Karpas-422 (cell line): ENCODE results near the gene SEMG2. TPM values are rescaled to one million over a fixed set of nuclear protein-coding genes. Genes with fewer than 3 reads are reported as not detected.

Experiments
- DNase-seq: peaks from one replicate; pipeline ENCODE4 v3.0.0-alpha.2; 2015
- H2AFZ ChIP-seq: fragments of 200-600 bp; sonication (generic); 2 replicates; pipeline ENCODE4 v1.6.1; 2014; ENCODE audit warnings: antibody characterized with exemption, low read length, mixed read lengths
- H3K27ac ChIP-seq: fragments of 200-600 bp; sonication (generic); 2 replicates; pipeline ENCODE4 v1.5.1; 2014; ENCODE audit warnings: mild to moderate bottlenecking, low read length, moderate library complexity
- H3K27me3 ChIP-seq: fragments of 200-600 bp; sonication (generic); 2 replicates; pipeline ENCODE4 v1.6.1; 2014; ENCODE audit warnings: low read length, mixed read lengths
- H3K36me3 ChIP-seq: fragments of 200-600 bp; sonication (generic); 2 replicates; pipeline ENCODE4 v1.6.1; 2014; ENCODE audit warnings: low read length, mixed read lengths; ENCODE audit not compliant: insufficient read depth
- H3K4me1 ChIP-seq: fragments of 200-600 bp; sonication (generic); 2 replicates; pipeline ENCODE4 v1.6.1; 2014; ENCODE audit warnings: mild to moderate bottlenecking, low read length, mixed read lengths
- H3K4me2 ChIP-seq: fragments of 200-600 bp; sonication (generic); 2 replicates; pipeline ENCODE4 v1.6.1; 2014; ENCODE audit warnings: low read length, low read depth, mild to moderate bottlenecking; ENCODE audit not compliant: poor library complexity, severe bottlenecking
- H3K4me3 ChIP-seq: fragments of 200-600 bp; sonication (generic); 2 replicates; pipeline ENCODE4 v1.5.1; 2014; ENCODE audit warnings: mild to moderate bottlenecking, antibody characterized with exemption, low read length, mixed read lengths
- H3K79me2 ChIP-seq: fragments of 200-600 bp; sonication (generic); 2 replicates; pipeline ENCODE4 v1.6.1; 2014; ENCODE audit warnings: mild to moderate bottlenecking, low read length, mixed read lengths
- H3K9ac ChIP-seq: fragments of 200-600 bp; sonication (generic); 2 replicates; pipeline ENCODE4 v1.6.0; 2014; ENCODE audit warnings: low read length
- H3K9me2 ChIP-seq: fragments of 200-600 bp; sonication (generic), shearing (Covaris generic); replicated peaks from 2 replicates; pipeline ENCODE4 v1.6.0; 2014; ENCODE audit warnings: mild to moderate bottlenecking, low read length, moderate library complexity; ENCODE audit not compliant: insufficient read depth
- H3K9me3 ChIP-seq: fragments of 300-700, 200-600 bp; sonication (generic); 2 replicates; pipeline ENCODE4 v1.6.1; 2014; ENCODE audit warnings: low read length, mixed read lengths
- H4K20me1 ChIP-seq: fragments of 200-600 bp; sonication (generic); 2 replicates; pipeline ENCODE4 v1.6.1; 2014; ENCODE audit warnings: mild to moderate bottlenecking, antibody characterized with exemption, low read length, low read depth; ENCODE audit not compliant: insufficient read depth
- total RNA-seq: library from RNA; depleted of rRNA; stranded (reverse); fragments of >200 nt; shearing (Covaris generic); gene quantifications from 2 replicates; pipeline ENCODE4 v1.2.3, GENCODE V29; 2014; ENCODE audit warnings: low replicate concordance

SEMG2 gene
- total RNA-seq, 1 experiment from 2014 or later = not detected

GRCh38 chr20:45257711-45258110, 36.5 kb downstream of the SEMG2 start:
- Histone ChIP-seq H2AFZ (no peak overlapping the region), H3K36me3 (no peaks in the 10 kb centered on the region), H3K4me3 (no peak overlapping the region), H3K79me2 (no peaks in the 10 kb centered on the region), H3K4me2 (no peak overlapping the region), H3K9me2 (no peaks in the 10 kb centered on the region), H3K27ac (no peak overlapping the region), H3K9me3 (no peaks in the 10 kb centered on the region), H3K27me3 (no peaks in the 10 kb centered on the region), H3K9ac (no peak overlapping the region), H3K4me1 (no peaks in the 10 kb centered on the region), H4K20me1 (no peaks in the 10 kb centered on the region)
- no peak for DNase-seq

DNA sequence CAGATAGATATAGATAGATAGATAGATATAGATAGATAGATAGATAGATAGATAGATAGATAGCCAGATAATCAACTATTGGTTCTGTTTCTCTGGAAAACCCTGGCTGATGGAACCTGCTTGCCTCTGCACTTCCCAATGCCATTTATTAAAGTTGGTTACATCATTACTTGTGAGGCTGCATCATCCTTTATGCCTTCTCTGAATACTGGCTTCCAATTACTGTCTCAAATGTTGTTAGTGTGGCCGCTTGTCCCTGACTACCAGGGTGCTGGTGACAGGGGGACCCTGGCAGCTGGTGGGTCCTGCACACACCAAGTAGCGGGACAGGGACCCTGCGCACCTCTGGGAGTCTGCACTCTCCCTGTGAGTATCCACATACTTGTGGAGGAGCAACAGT, 37.1 kb downstream of the SEMG2 start:
- Histone ChIP-seq H2AFZ (no peak overlapping the region), H3K4me2 (no peak overlapping the region), H3K9ac (no peak overlapping the region), H3K4me3 (no peak overlapping the region), H3K27ac (no peak overlapping the region), H3K4me1 (no peaks in the 10 kb centered on the region), H4K20me1 (no peaks in the 10 kb centered on the region), H3K27me3 (no peaks in the 10 kb centered on the region), H3K9me3 (no peaks in the 10 kb centered on the region), H3K9me2 (no peaks in the 10 kb centered on the region), H3K79me2 (no peaks in the 10 kb centered on the region), H3K36me3 (no peaks in the 10 kb centered on the region)
- no peak for DNase-seq

DNA sequence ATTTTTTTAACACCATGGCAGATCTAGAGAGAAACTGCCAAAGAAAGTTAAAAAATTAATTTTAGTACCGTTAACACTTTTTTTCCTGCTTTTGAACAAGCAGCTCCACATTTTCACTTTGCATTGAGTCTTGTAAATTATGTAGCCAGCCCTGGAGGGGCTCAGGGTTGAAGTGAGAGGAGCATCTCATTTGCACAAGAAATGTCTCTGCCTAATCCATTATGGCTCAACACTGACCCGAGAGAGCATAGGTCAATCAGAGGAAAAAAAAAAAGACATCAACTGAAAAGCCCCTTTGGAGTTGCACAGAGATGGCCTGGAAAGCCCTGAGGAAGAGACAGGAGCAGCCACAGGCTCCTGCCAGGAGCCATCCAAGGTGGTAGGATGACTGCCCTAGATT, 37.5 kb downstream of the SEMG2 start:
- H3K4me2 ChIP-seq = no peak overlapping the region
- H3K9ac ChIP-seq = no peak overlapping the region
- no peaks in the 10 kb centered on the region for H3K9me2 ChIP-seq
- no peaks in the 10 kb centered on the region for H3K36me3 ChIP-seq
- H3K27ac ChIP-seq = no peak overlapping the region
- no peak for DNase-seq
- H3K4me3 ChIP-seq = no peak overlapping the region
- no peaks in the 10 kb centered on the region for H3K27me3 ChIP-seq
- H4K20me1 ChIP-seq = no peaks in the 10 kb centered on the region
- no peaks in the 10 kb centered on the region for H3K4me1 ChIP-seq
- no peak overlapping the region for H2AFZ ChIP-seq
- H3K79me2 ChIP-seq = no peaks in the 10 kb centered on the region
- H3K9me3 ChIP-seq = no peaks in the 10 kb centered on the region

- Histone ChIP-seq H3K9ac (no peak overlapping the region), H3K4me2 (no peak overlapping the region), H3K9me3 (no peaks in the 10 kb centered on the region), H2AFZ (no peak overlapping the region), H4K20me1 (no peaks in the 10 kb centered on the region), H3K4me1 (no peaks in the 10 kb centered on the region), H3K27me3 (no peaks in the 10 kb centered on the region), H3K4me3 (no peak overlapping the region), H3K9me2 (no peaks in the 10 kb centered on the region), H3K36me3 (no peaks in the 10 kb centered on the region), H3K27ac (no peak overlapping the region), H3K79me2 (no peaks in the 10 kb centered on the region)
- no peak for DNase-seq
Observed at GRCh38 chr20:45263556-45264266, 42.5 kb downstream of the SEMG2 start.

GRCh38 chr20:45266977-45267376, 45.8 kb downstream of the SEMG2 start:
- no peak overlapping the region for H3K27ac ChIP-seq
- H4K20me1 ChIP-seq = no peaks in the 10 kb centered on the region
- no peaks in the 10 kb centered on the region for H3K27me3 ChIP-seq
- H3K4me3 ChIP-seq = no peak overlapping the region
- H3K9me2 ChIP-seq = no peaks in the 10 kb centered on the region
- no peaks in the 10 kb centered on the region for H3K4me1 ChIP-seq
- no peak for DNase-seq
- no peak overlapping the region for H3K9ac ChIP-seq
- H2AFZ ChIP-seq = no peak overlapping the region
- no peaks in the 10 kb centered on the region for H3K79me2 ChIP-seq
- H3K36me3 ChIP-seq = no peaks in the 10 kb centered on the region
- no peaks in the 10 kb centered on the region for H3K9me3 ChIP-seq
- H3K4me2 ChIP-seq = no peak overlapping the region

GRCh38 chr20:45268531-45268930, 47.4 kb downstream of the SEMG2 start:
- H3K9ac ChIP-seq = no peak overlapping the region
- H3K4me1 ChIP-seq = no peaks in the 10 kb centered on the region
- H3K36me3 ChIP-seq = no peaks in the 10 kb centered on the region
- no peaks in the 10 kb centered on the region for H3K9me3 ChIP-seq
- no peaks in the 10 kb centered on the region for H3K27me3 ChIP-seq
- no peak overlapping the region for H2AFZ ChIP-seq
- H3K4me2 ChIP-seq = no peak overlapping the region
- no peak overlapping the region for H3K27ac ChIP-seq
- H3K79me2 ChIP-seq = no peaks in the 10 kb centered on the region
- no peak overlapping the region for H3K4me3 ChIP-seq
- H4K20me1 ChIP-seq = no peaks in the 10 kb centered on the region
- H3K9me2 ChIP-seq = no peaks in the 10 kb centered on the region
- no peak for DNase-seq

- no peaks in the 10 kb centered on the region for H3K9me2 ChIP-seq
- no peaks in the 10 kb centered on the region for H3K27me3 ChIP-seq
- H3K4me3 ChIP-seq = no peak overlapping the region
- DNase-seq = no peak
- H3K9me3 ChIP-seq = no peaks in the 10 kb centered on the region
- no peak overlapping the region for H2AFZ ChIP-seq
- H4K20me1 ChIP-seq = no peaks in the 10 kb centered on the region
- H3K4me1 ChIP-seq = no peaks in the 10 kb centered on the region
- H3K9ac ChIP-seq = no peak overlapping the region
- no peak overlapping the region for H3K4me2 ChIP-seq
- H3K27ac ChIP-seq = no peak overlapping the region
- H3K79me2 ChIP-seq = no peaks in the 10 kb centered on the region
- no peaks in the 10 kb centered on the region for H3K36me3 ChIP-seq
Observed at GRCh38 chr20:45269056-45269455, 47.9 kb downstream of the SEMG2 start.

DNA sequence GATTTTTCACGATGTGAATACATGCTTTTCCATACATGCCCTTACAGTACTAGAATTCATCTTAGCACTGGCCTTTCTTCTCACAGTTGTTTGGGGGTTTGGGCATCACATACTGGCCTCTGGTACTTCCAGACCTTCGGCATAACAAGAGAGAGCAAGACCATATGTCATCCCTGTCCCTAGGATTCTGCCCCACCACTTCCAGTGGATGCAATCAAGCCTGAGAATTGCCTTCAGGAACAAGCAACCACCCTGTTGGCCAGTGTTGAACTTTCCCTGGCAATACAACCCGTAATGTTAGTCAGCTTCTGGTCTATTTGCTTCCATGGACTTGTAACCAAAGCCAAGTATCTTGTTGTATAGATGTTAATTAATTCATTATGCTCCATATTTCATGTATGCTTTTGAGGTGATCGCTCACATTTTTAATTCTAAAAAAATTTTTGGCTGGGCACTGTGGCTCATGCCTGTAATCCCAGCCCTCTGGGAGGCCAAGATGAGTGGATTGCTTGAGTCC, 48.6 kb downstream of the SEMG2 start:
- no peaks in the 10 kb centered on the region for H3K9me2 ChIP-seq
- no peak overlapping the region for H3K27ac ChIP-seq
- no peaks in the 10 kb centered on the region for H3K36me3 ChIP-seq
- H2AFZ ChIP-seq = no peak overlapping the region
- H3K27me3 ChIP-seq = no peaks in the 10 kb centered on the region
- no peaks in the 10 kb centered on the region for H3K4me1 ChIP-seq
- no peaks in the 10 kb centered on the region for H3K9me3 ChIP-seq
- no peak for DNase-seq
- H4K20me1 ChIP-seq = no peaks in the 10 kb centered on the region
- no peak overlapping the region for H3K4me3 ChIP-seq
- H3K79me2 ChIP-seq = no peaks in the 10 kb centered on the region
- no peak overlapping the region for H3K4me2 ChIP-seq
- H3K9ac ChIP-seq = no peak overlapping the region
